Kidney glomerular epithelial cell (primary cell): ENCODE results near the gene NISCH.

Experiments
- DNase-seq: peaks from one replicate; lab custom pipeline; 2025; lab: John Stamatoyannopoulos, UW

Gene NISCH

DNA sequence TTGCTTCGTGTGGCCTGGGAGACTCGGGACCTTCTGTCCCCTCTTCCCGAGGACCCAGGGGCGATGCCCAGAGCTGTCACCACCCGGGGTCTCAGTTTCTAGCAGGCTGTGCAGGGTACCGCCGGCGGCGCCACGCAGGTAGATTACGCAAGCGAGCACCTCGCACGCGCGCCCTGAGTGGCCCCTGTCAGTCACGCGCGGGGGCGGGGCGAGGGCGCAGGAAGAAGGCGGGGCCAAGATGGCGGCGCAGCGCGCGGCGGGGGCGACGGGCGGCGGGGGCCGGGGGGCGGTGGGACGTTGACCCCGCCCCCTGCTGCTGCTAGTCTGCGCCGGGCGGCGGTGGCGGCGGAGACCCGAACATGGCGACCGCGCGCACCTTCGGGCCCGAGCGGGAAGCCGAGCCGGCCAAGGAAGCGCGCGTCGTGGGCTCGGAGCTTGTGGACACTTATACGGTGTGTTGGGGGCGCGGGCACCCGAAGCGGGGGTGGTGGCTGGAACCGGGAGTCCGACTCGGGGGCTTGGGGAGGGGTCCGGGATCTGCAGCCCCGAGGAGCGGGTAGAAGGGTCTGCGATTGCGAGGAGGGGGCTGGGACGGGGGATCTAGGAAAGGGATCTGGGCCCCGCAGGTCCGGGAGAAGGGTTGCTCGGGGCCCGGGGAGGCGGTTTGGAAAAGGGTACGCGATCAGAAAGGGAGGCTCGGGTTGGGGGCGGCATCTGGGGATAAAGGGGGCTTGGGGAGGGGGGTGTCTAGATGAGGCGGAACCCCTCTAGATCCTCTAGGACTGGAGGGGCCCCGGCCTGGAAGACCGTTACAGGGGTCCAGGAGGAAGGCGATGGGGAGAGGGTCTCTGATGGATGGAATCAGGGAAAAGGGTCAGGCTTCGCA lies at the start of gene NISCH:
Gene NISCH (plus strand): TSS at position 322 of the 886 bp plus-strand sequence. CDS start 38 bp downstream, at position 360.
- DNase-seq, result peak; percentile 81

DNA sequence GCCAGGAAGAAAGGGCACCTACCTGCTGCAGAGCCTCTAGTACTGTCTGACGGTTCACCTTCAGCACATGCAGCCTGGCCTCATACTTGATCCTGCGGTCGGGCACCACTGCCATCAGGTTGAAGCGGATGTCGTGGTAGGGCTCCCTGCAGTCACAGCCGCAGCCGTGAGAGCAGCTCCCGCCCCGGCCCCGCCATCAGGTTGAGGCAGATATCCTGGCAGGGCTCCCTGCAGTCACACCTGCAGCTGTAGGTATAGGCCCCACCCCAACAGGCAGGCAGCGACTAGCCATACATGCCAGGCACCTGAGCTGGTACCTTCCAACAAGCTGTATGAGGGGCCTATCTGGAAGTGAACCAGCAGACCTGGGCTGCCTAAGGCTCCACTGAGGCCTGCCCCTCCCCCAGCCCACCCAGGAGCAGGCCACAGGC lies 49.2 kb upstream of the NISCH start:
- no peak for DNase-seq

DNA sequence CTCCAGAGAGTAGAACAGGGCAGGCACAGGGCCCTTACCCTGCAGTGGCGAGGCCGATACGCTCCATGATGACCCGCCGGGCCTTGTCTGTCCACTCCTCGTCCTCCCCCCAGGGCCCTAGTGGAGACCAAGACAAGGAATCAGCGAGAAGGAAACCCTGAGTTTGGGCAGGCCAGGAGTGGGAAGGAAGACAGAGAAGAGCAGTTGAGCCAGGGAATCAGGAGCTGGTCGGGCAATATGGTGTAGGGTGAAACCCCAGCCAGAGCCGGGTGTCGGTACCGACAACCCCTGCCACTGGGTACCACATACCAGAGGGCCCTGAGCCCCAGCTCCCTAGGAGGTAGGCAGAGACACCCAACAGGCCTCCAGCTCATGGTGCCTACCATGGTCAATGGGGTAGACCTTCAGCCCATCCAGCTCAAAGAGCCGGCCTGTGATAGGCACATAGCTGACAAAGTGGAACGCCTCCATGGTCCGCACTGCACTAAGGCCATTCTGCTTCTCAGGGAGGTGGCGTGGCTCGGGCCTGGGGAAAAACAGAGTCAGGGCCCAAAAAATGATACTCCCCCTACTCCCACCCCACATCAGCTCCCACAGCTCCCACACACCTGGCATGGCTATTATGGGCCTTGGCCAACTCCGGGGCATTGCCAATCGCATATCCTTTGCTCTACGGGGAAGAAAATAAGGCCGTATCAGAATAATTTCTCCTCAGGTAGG lies 48.5 kb upstream of the NISCH start:
- no peak for DNase-seq

DNA sequence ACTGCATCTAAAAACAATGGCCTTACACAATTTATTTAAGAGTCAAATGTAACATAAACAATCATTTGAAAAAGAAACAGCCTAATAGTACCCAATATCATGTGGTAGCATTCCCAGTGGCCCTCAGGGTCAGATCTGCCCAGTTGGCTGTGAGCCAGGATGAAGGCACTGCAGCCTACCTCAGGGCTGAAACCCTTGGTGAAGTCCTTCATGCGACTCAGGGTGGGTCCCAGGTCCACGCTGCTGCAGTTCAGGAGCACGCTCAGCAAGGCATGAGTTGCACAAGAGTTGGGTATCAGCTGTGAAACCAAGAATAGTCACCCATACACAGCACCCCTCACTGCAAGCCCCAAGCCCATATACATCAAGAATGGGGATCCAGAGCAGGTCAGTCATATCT lies 47.6 kb upstream of the NISCH start:
- no peak for DNase-seq

DNA sequence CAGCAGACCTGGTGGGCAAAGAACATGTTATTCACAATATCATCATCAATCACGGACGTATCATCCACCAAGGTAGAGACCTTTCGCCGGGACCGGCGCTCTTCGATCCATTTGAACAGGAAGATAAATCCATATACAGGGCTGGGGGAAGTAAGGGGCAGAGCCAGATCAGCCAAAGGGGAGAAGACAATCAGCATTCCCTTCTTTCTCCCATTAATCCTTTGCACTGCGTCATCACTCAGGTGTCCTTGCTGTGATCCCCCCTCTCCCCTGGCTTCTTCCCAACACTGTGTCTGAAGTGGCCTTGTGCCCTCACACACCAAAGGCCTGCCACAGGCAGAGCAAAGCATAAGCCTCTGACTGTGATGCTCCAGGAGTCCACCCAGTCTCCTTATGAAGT lies 46.9 kb upstream of the NISCH start:
- DNase-seq, result no peak

DNA sequence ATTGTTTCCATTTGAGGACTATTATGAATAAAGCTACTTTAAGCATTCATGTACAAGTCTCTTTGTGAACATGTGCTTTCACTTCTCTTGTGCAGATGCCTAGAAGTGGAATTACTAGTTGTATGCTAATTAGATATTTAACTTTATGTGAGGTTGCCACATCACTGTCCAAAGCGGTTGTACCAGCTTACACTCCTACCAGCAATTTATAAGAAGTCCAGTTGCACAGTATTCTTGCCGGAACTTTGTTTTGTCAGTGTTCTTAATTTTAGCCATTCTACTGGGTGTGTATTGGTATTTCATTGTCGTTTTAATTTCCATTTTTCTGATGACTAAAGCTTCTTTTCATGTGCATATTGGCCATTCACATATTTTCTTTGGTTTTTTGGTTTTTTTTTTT lies 39.6 kb upstream of the NISCH start:
- no peak for DNase-seq

DNA sequence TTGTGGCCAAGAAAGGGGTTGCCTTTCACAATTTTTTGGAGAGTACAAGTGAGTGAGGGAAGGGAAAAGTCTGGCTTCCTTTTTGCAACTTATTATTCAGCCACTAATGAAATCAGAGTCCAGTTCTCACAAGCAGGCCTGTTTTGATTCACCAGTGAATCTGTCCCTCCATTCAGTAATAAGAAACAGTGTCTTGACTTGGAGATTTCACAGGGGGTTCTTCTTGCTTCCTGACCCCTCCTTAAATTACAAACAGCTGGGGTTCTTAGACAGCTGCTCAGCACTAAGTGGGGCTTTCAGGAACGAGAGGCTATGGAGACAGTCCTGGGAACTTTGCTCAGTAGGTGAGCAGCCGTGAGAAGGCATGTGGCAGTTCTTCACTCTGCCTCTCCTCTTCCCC lies 35.0 kb upstream of the NISCH start:
- no peak for DNase-seq

DNA sequence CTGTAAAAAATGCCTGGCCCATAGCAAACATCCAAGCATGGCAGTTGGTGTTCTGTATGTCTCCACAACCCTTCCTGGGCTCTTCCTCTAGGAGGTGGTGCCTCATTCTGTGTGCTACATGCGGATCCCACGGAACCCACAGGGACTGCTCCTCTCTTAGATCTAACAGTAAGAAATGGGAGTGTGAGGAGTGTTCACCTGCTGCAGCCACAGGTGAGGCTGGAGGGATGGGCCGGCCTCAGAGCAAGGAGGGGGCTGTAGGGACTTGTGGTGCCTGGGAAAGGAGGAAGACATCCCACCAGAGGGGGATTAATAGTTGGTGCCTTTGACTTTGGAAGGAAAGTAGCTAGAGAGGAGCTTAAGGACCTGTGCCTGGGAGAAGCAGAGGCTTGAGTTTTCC lies 32.7 kb upstream of the NISCH start:
- DNase-seq, result no peak

DNA sequence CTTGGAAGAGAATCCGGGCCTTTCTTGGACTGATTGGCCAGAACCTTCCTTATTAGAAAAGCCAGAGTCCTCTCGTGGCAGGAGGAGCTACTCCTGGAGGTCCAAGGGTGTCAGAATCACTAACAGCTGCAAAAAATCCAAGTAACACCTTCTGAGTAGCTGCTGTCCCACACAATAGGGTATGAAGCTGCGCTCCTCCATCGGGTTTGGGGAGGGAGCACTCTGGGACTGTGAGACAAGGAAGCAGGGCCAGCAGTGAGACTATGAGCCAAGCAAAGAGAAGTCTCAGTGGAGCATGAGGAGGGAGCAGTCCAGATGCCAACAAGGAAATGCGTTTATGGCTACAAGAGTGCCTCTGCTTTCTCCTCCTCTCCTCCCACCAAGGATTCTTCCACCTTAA lies 32.2 kb upstream of the NISCH start:
- DNase-seq, result no peak

DNA sequence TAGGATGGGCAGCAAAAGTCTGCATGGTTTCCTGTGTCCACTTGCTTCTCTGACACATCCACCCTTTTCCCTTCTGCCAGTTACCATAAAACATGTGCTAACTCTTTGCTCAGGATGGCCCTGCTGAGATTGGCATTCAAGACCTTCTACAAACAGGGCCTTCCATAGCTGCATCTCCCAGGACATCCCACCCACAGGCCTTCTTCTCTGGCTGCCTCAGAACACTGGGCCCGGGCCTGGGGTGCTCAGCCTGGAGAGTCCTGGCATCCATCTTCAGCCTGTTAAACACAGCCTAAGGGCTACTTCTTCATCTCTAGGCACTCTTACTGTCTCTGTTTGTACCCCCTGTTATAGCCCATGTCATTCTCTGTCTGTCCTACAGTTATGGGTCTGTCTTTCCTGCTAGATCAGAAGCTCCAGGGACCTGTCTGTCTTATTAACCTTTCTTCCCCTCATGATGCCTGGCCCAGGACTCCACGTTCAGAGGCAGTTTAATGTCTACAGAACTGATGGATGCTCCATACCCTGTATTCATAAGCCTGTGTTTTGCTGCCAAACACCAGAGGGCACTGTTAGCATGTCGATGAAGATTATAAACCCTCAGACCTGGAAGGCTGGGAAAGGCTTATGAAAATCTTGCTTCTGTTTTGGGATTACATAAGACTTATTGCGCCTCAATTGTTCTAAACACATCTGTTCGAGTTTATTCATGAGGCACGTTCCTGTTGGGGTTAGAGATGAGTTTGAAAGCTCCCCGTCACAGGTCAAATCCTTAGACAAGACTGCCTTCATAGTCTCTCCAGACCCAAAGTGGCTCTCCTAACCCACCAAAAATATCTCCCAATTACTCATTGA lies 27.0 kb upstream of the NISCH start:
- peak; percentile 40 for DNase-seq

DNA sequence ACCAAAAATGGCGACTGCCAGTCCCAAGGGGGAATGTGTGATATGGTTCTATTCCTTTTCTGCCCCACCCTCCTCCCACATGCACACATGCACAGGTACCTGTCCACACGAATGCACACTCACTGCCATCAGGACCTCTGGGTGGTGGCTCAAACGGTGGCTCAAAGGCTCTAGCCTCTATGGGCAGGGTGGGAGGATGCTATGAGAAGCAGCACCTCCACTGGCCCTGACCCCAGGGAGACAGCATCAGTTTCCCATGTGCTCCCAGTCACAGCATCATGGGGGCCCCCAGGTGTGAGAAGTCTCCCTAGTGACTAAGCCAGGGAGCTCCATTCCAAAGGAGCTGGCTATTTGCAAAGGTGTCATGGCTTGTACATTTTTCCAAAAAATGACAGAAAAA lies 26.4 kb upstream of the NISCH start:
- no peak for DNase-seq

DNA sequence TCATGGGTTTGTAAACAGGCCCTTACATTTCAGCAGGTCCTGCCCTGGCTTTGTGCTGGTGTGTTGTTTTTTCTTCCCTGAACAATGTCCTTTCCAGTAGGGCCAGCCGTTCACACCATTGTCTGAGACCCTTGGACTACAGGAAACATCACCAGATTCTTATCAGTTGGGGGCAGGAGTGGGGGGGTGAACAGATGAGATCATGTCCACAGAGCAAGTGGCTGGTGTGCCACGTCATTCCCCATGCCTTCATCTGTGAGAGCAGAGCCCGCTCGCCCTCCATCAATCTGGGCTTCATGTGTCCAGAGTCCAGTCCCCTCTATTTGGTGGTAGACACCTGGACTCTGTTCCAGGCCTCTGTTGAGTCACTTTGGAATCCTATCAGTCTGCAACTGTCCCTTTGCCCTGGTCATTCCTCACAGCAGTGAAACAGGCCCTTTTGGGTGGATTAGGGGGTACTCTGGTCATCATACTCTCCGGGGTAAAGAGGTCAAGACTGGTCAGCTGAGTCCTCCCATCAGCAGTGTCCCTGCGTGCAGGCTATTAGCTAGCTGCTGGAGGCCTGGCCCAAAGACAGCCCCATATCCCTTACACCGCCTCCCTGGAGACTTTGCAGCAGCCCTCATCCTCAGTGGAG lies 25.5 kb upstream of the NISCH start:
- no peak for DNase-seq

DNA sequence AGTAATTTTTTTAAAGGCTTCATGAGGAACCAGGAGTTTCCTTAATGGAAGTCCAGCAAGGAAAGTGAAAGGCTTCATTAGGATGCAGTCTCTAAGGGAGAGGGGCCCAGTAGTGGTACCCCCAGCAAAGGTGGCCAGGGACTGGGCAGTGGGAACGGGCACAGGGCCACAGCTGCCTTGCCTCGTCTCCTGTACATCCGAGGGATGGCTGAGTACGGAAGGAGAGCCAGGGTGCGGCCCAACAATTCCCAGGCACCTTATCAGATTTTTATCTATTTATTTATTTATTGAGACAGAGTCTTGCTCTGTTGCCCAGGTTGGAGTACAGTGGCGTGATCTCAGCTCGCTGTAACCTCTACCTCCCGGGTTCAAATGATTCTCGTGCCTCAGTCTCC lies 25.0 kb upstream of the NISCH start:
- DNase-seq, result no peak

DNA sequence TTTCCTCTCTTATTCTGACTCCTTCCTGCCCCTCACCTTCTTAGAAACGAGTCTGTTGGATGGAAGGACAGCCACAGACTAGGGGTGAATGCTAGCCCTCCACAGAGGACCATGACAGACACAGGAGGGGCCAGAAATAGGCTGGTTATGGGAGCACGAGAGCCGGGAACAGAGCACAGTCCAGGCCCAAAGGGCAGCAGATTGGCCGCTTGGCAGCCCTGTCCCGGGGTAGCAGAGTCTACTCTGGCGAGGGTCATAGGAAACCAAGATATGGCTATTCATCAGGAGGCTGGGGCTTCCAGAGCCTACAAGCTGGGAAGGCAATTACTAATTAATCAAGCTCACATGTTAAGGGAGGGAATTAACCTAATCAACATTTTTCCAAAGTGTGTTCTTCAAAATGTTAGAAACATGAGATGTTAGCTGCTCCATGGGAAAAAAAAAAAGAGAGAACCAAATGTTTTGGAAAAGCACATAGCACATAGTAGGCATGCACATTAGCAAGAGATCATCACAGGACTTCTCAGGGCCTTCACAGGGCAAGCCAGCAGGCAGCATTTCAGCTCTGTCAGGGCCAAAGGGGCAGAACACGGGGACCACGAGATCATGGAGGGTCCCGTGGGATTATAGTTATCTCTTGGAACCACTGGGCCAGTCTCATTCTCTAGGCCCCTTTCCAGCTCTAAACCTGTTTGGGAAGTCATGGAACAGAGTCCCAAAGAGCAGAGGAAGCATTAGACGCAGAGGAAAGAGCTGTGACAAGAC lies 23.8 kb upstream of the NISCH start:
- DNase-seq, result no peak

DNA sequence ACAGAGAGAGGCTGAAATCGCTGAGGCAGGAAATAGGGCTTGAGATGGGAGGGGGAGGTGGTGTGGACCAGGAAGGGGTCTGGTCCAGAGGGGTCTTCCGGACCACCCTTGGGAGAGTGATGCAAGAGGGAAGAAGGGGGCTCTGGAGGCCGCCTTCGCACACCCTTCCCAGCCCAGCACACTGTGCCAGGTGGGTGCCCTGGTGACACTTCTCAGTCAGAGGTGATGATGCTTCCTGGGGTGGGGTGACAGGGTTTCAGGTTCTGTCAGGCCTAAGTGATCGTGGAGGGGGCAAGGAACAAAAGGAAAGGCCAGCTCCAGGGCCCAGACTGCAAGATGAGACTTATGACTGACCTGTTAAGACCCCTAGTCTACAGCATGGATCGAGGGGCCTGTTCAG lies 23.2 kb upstream of the NISCH start:
- no peak for DNase-seq

DNA sequence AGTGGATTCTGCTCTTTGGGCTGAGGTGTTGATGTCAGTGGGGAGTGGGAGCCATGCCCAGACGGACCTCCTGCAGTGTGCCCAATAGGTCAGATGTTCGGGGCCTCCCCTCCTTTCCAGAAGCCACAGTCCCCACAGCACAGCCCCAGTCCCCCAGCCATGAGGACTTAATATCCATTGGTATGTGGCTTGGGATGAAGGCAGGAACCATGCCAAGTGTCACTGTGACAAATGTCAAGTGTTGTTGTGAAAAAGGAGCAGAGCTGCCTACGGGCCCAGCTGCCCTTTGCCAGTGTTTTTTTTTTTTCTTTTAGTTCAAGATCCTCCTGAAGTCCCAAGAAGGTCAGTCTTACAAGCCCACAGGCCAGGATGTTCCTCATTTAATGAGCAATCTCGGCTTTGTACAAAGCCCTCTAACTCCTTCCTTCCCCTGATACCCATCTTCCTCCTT lies 22.7 kb upstream of the NISCH start:
- DNase-seq, result no peak

DNA sequence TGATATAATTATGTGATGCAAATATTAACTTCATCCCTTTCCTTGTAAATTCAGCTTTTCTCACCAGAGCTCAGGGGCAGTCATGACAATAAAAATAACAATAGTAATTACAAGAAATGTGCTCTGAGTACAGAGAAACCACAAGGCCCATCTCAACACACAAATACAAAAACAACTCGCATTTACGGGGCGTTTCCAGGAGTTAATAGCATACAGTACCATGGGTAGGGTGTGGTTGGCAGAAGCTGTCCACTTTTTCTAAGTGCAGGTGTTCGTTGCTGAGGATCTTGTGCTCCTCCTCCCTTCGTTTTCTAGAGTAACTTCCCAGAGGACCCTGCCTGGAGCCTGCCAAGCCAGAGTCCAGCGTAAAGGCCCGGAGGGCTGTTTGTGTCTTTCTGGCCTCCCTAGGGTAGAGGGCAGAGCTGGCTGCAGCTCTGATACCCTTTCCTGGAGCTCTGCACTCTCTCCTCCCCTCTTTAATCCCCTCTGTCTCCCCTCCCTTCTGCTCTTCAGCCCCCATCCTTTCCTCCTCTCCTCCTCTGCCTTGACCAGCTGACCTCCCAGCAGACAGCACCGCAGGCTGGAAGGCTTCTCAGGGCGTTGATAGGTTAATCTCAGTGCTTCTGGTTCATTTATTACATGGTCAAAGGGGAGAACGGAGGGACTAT lies 21.9 kb upstream of the NISCH start:
- no peak for DNase-seq

DNA sequence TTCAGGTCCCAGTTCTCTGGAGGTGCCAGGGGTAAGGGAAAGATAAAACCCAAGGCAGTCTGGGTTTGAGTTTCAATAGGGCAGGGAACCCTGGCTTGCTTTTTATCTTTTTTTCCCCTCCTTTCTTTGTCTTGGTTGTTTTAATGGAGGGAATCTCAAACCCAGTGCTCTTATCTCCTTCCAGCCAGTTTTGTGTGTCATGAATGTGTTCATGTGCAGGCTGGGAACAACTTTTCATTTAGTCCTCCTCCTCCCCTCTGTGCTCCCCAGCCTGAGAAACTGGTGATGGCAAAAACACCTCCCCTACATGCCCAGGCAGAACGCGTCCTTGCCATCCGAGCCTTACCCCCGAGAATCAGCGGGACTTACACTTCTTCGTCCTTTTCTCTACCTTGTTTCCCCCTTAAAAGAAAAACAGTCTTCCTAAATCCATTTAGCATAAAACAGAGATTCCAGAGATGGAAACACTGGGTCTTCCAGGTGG lies 21.4 kb upstream of the NISCH start:
- DNase-seq, result no peak

DNA sequence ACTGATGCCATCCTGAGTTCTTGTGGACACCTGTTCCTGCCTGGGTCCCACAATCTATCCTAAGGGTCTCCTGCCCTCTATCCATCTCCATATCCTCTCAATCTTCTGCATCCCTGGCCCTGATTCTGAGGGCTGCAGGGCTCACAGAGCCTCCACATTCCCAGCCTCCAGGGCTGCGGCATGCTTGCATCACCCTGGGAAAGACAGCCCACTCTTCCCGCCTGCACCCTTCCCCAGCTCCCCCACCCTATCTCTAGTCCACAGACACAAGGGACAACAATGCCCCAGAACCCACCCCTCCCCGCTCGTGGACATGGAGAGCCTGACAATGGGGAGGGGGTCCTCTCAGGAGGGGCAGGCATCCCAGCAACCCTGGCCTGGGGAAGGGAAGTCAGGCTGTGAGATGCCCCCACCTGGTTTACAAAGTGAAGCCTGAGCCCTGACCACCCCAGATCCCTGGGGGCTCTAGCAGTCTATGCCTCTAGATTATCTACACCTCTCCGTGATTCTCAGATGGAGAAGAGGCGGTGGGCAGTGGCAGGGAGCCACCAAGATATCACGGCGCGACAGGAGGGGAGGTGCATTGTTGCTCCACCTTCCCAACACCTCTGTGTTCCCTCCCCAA lies 20.8 kb upstream of the NISCH start:
- DNase-seq, result no peak
